Gastrocnemius medialis (tissue), 4 donors: ENCODE data around the gene COL6A3. TPM values are rescaled to one million over a fixed set of nuclear protein-coding genes. Genes with fewer than 3 reads are reported as not detected.
"Not testable (repeated sequence)": the region's sequence is repeated elsewhere in the genome, so short reads cannot be mapped to it uniquely, and the experiment has no call there.

Experiments used
- ATAC-seq, 2 donors: fragments of 150-250 bp; one replicate each; pipeline ENCODE4 v1.9.1; 2016
- DNase-seq, 2 donors: peaks; one replicate each; pipeline ENCODE4 v3.0.0-alpha.2; 2019
- H3K27ac ChIP-seq, 4 donors: fragments of 200-600 bp; sonication (generic); 1 replicate in 1 of 4; 2 replicates in 3 of 4; pipeline ENCODE4 v1.5.1; 2016 to 2018; ENCODE audit warnings: mild to moderate bottlenecking in 2 of 4, moderate library complexity in 1 of 4
- H3K27me3 ChIP-seq, 3 donors: fragments of 200-600 bp; sonication (generic) in 2 of 3; 1 replicate in 1 of 3; 2 replicates in 2 of 3; pipeline versions ENCODE4 v1.5.1 to v1.6.0; 2016 to 2019; ENCODE audit warnings: mild to moderate bottlenecking in 1 of 3, moderate library complexity in 1 of 3
- H3K36me3 ChIP-seq, 2 donors: fragments of 200-600 bp; sonication (generic) in 1 of 2; one replicate each; pipeline ENCODE4 v1.5.1; 2017 to 2018
- H3K4me1 ChIP-seq, 2 donors: fragments of 200-600 bp; sonication (generic) in 1 of 2; one replicate each; pipeline ENCODE4 v1.5.1; 2016 to 2017; ENCODE audit warnings: mild to moderate bottlenecking in 2 of 2
- H3K4me3 ChIP-seq, 4 donors: fragments of 200-600 bp; sonication (generic) in 3 of 4; 1 replicate in 1 of 4; 2 replicates in 3 of 4; pipeline ENCODE4 v1.5.1; 2016 to 2019; ENCODE audit warnings: mild to moderate bottlenecking in 2 of 4
- H3K9me3 ChIP-seq, 3 donors: fragments of 200-600 bp; sonication (generic) in 2 of 3; 1 replicate in 1 of 3; 2 replicates in 2 of 3; pipeline ENCODE4 v1.5.1; 2016 to 2019
- CTCF ChIP-seq, 5 experiments: fragments of 450-650 bp in 3 of 5; fragments of 200-600 bp in 2 of 5; sonication (generic) in 2 of 5; IDR thresholded peaks in 4 of 5; conservative IDR thresholded peaks in 1 of 5; 1 replicate in 4 of 5; 2 replicates in 1 of 5; pipeline ENCODE4 v1.5.1; 2016 to 2019; ENCODE audit warnings: antibody characterized with exemption in 5 of 5, mild to moderate bottlenecking in 3 of 5, moderate library complexity in 3 of 5
- POLR2A ChIP-seq, 2 donors: fragments of 450-650 bp; IDR thresholded peaks; one replicate each; pipeline ENCODE4 v1.6.1; 2017; ENCODE audit warnings: antibody characterized with exemption in 2 of 2, mild to moderate bottlenecking in 2 of 2, moderate library complexity in 2 of 2
- in situ Hi-C, 4 donors: fragments of 200-750 bp; cut with MboI; loops; one replicate each; pipeline versions ENCODE4 v1.15.0 to v1.8.0; 2017; ENCODE audit warnings: low sequenced_read_pairs in 4 of 4
- intact Hi-C: fragments of 100-400 bp; cut with DNase I; formaldehyde crosslinking; loops from one replicate; pipeline ENCODE4 v1.15.1; 2023; ENCODE audit warnings: low total_unique reads
- total RNA-seq, 4 donors: library from RNA; depleted of rRNA; stranded (reverse); fragments of >200 nt; gene quantifications; one replicate each; pipeline versions ENCODE4 v1.1.0 to v1.2.3, GENCODE V29; 2016

Gene COL6A3
- total RNA-seq, 4 donors from 2014 or later, result 45.3 to 150 (median 108) TPM

DNA sequence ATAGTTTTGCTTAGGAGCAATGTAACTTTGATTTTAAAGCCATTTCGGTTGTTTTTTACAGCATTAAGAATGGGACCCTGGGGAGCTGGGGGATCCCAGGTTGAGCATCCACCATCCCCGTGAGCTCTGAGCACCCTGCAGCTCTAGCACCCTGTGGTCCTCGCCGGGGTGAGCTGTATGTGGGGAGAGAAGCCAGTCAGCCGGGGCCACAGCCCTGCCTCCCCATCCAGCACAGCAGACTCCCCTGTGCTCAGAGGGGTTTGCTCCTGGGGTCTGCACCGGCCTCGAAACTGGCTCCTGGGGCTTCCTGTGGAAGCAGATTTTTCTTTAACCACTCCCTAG, 1.3 kb downstream of the COL6A3 start:
- H3K36me3 ChIP-seq, result no peaks in the 10 kb centered on the region
- in situ Hi-C loops, result loop anchor here in 2 of 4 donors (10.0 kb wide), 1 partner anchor 288 kb away; no protein-coding TSS in a partner anchor
- peak overlapping the region; percentile 71 to 80 (median 77) for H3K27ac ChIP-seq
- H3K9me3 ChIP-seq, result no peaks in the 10 kb centered on the region
- TF ChIP-seq POLR2A (IDR thresholded peaks at IDR 0.05), result no peak
- intact Hi-C loops, result loop anchor here (5.0 kb wide), 2 partner anchors 180 to 290 kb away; no protein-coding TSS in a partner anchor
- DNase-seq (no peak), ATAC-seq (no peak)
- H3K4me3 ChIP-seq, result peak overlapping the region; percentile 27 to 54 (median 36)
- H3K4me1 ChIP-seq, result peaks cover 0 to 4% of the 10 kb centered on the region in 2 donors
- H3K27me3 ChIP-seq, result no peaks in the 10 kb centered on the region

DNA sequence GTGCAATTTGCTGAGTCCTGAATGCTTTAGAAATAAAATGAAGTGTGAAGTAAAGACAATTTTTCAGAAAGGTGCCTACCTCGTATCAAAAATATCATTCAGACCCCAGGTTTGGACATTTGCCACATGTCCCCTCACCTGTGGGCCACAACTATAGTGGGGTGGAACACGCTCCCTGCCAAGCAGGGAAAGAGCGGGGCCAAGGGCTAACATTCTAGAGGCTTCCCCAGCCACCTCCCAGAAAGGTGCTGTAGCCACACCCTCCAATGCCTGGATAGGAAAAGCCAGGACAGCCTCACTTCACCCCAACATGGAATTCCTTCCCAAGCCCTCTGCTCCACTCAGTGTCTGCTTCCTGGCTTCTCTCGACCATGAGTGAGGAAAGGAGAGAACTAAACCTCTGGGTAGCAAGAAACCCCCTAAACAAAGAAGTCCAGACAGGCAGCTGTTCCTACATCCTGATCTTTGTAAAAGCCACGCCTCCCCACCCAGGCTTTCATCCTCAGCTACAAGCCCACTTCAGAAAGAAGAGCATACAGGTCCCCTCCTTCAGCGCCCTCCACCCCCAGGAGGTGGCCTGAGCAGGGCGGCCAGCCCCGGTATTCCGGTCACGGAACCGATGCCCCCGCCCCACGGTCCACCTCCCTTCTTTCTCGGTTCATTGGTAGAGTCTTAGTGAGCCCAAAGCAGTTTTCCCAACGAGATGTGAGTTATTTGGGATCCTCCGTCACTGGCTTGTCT, 2.1 kb downstream of the COL6A3 start:
- in situ Hi-C loops, result loop anchor here in 2 of 4 donors (10.0 kb wide), 1 partner anchor 287 kb away; no protein-coding TSS in a partner anchor
- H3K9me3 ChIP-seq, result no peaks in the 10 kb centered on the region
- peak overlapping the region; percentile 71 to 80 (median 77) for H3K27ac ChIP-seq
- H3K4me1 ChIP-seq, result peaks cover 0 to 4% of the 10 kb centered on the region in 2 donors
- peak in 1 of 2 donors; percentile 5 for ATAC-seq
- H3K36me3 ChIP-seq, result no peaks in the 10 kb centered on the region
- H3K27me3 ChIP-seq, result no peaks in the 10 kb centered on the region
- DNase-seq, result peak in 1 of 2 donors; percentile 41
- H3K4me3 ChIP-seq, result peak overlapping the region; percentile 27 to 54 (median 36)
- intact Hi-C loops, result loop anchor here (2.0 to 5.0 kb wide), 3 partner anchors 180 to 290 kb away; no protein-coding TSS in a partner anchor
- peak; percentile 7 to 39 for TF ChIP-seq POLR2A (IDR thresholded peaks at IDR 0.05)
- TF ChIP-seq CTCF (IDR thresholded peaks at IDR 0.05 in 4 of 5, conservative IDR thresholded peaks at IDR 0.05 in 1 of 5), result no peak

GRCh38 chr2:237411092-237411601, 2.8 kb downstream of the COL6A3 start:
- no peak for TF ChIP-seq POLR2A (IDR thresholded peaks at IDR 0.05)
- no peak for TF ChIP-seq CTCF (IDR thresholded peaks at IDR 0.05 in 4 of 5, conservative IDR thresholded peaks at IDR 0.05 in 1 of 5)
- intact Hi-C loops, result loop anchor here (2.0 to 5.0 kb wide), 3 partner anchors 179 to 289 kb away; no protein-coding TSS in a partner anchor
- H3K4me3 ChIP-seq, result peak overlapping the region; percentile 27 to 54 (median 36)
- DNase-seq, result no peak
- ATAC-seq, result no peak
- no peaks in the 10 kb centered on the region for H3K36me3 ChIP-seq
- H3K4me1 ChIP-seq, result peaks cover 0 to 4% of the 10 kb centered on the region in 2 donors
- no peaks in the 10 kb centered on the region for H3K9me3 ChIP-seq
- no peaks in the 10 kb centered on the region for H3K27me3 ChIP-seq
- in situ Hi-C loops, result loop anchor here in 2 of 4 donors (10.0 kb wide), 1 partner anchor 286 kb away; no protein-coding TSS in a partner anchor
- H3K27ac ChIP-seq, result peak overlapping the region; percentile 71 to 80 (median 77)

GRCh38 chr2:237409263-237409662, 4.7 kb downstream of the COL6A3 start:
- Histone ChIP-seq H3K27ac (peak overlapping the region; percentile 71 to 80 (median 74)), H3K4me3 (peak overlapping the region in 2 of 4 donors; percentile 18 to 54)
- in situ Hi-C loops (loop anchor here in 2 of 4 donors (5.0 to 10.0 kb wide), 2 partner anchors 244 to 252 kb away; no protein-coding TSS in a partner anchor), intact Hi-C loops (loop anchor here (10.0 kb wide), 1 partner anchor 254 kb away; no protein-coding TSS in a partner anchor)
- H3K4me1 ChIP-seq, H3K36me3 ChIP-seq, DNase-seq, ATAC-seq, H3K27me3 ChIP-seq, H3K9me3 ChIP-seq: not testable (repeated sequence)

DNA sequence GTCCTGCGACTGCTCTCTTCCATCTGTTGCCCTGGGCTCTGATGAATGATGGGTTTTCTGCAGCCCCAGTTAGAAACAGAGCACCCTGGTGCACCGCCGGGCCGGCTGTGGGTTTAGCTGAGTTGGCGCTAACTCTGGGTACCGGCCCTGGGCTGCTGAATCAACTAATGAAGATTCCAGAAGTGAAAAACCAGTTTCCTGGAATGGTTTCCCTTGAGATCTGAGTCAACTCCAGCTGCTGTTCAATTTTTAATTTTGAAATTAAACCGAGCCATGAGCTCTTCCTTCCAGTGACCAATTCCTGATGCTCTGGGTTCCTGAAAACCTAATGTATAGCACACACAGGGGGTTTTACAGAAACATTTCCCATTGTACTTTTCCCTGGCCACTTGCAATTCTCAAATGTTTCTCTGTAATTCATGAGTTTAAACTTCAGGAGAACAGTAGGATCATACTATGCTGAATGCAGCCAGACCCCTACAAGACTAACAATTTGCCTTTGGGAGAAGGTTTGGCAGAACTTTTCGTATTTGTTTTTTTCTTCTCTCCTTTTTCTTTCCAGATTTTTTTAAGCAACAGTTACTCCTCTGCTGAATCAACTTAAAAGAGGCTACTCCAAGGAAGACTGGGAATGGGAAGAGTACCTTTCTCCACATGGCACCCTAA, 5.5 kb downstream of the COL6A3 start:
- DNase-seq (no peak), ATAC-seq (peak in 1 of 2 donors; percentile 30)
- intact Hi-C loops (loop anchor here (10.0 kb wide), 1 partner anchor 254 kb away; no protein-coding TSS in a partner anchor), in situ Hi-C loops (loop anchor here in 2 of 4 donors (5.0 to 10.0 kb wide), 2 partner anchors 244 to 251 kb away; no protein-coding TSS in a partner anchor)
- H3K4me3 ChIP-seq, result peak overlapping the region in 2 of 4 donors; percentile 4 to 54
- H3K27ac ChIP-seq, result peak overlapping the region; percentile 71 to 80 (median 74)
- H3K36me3 ChIP-seq, result no peaks in the 10 kb centered on the region
- H3K27me3 ChIP-seq, result no peaks in the 10 kb centered on the region
- H3K4me1 ChIP-seq, result peaks cover 0 to 9% of the 10 kb centered on the region in 2 donors
- peak; percentile 19 to 33 for TF ChIP-seq POLR2A (IDR thresholded peaks at IDR 0.05)
- no peak for TF ChIP-seq CTCF (IDR thresholded peaks at IDR 0.05 in 4 of 5, conservative IDR thresholded peaks at IDR 0.05 in 1 of 5)
- H3K9me3 ChIP-seq, result no peaks in the 10 kb centered on the region
